Gastroesophageal sphincter (tissue), 3 donors: ENCODE data around the gene PIK3C3.

Experiments used
- EP300 ChIP-seq: sonication (generic); formaldehyde crosslinking; IDR thresholded peaks from one replicate; pipeline ENCODE4 v1.6.1; 2017; ENCODE audit warnings: antibody characterized with exemption, mild to moderate bottlenecking
- POLR2A ChIP-seq, 2 donors: fragments of 450-650 bp; IDR thresholded peaks; one replicate each; pipeline ENCODE4 v1.6.1; 2017; ENCODE audit warnings: antibody characterized with exemption in 2 of 2, mild to moderate bottlenecking in 2 of 2, moderate library complexity in 1 of 2
- TF ChIP-seq, protein P1 (sequence below), 4 experiments: fragments of 200-600 bp in 2 of 4; fragments of 450-650 bp in 2 of 4; sonication (generic) in 1 of 4; IDR thresholded peaks; one replicate each; pipeline ENCODE4 v1.5.1; 2017 to 2019; ENCODE audit warnings: antibody characterized with exemption in 4 of 4, mild to moderate bottlenecking in 2 of 4, moderate library complexity in 2 of 4

DNA sequence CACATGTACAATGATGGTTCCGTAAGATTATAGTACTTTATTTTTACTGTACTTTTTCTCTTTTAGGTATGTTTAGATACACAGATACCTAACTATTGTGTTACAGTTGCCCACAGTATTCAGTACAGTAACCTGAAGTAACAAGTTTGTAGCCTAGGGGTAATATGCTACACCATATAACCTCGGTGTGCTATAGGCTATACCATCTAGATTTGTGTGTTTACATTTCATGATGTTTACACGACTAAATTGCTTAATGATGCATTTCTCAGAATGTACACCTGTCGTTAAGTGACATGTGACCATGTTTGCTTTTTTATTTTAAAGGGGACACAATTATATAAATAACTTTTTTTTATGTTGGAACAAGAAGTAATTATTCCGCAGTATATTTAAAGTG is 34.5 kb downstream of the PIK3C3 start:
- TF ChIP-seq, protein P1, sequence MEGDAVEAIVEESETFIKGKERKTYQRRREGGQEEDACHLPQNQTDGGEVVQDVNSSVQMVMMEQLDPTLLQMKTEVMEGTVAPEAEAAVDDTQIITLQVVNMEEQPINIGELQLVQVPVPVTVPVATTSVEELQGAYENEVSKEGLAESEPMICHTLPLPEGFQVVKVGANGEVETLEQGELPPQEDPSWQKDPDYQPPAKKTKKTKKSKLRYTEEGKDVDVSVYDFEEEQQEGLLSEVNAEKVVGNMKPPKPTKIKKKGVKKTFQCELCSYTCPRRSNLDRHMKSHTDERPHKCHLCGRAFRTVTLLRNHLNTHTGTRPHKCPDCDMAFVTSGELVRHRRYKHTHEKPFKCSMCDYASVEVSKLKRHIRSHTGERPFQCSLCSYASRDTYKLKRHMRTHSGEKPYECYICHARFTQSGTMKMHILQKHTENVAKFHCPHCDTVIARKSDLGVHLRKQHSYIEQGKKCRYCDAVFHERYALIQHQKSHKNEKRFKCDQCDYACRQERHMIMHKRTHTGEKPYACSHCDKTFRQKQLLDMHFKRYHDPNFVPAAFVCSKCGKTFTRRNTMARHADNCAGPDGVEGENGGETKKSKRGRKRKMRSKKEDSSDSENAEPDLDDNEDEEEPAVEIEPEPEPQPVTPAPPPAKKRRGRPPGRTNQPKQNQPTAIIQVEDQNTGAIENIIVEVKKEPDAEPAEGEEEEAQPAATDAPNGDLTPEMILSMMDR (IDR thresholded peaks at IDR 0.05): no peak
- TF ChIP-seq POLR2A (IDR thresholded peaks at IDR 0.05) (no peak), EP300 (no peak)
